GM12892 (cell line): ENCODE data around the gene SF3B1.
"Not testable (repeated sequence)": the region's sequence is repeated elsewhere in the genome, so short reads cannot be mapped to it uniquely, and the experiment has no call there.

Source experiments
- POLR2A ChIP-seq: IDR thresholded peaks from 2 replicates; pipeline ENCODE4 v1.6.1; 2011; ENCODE audit warnings: low read depth, low read length, control low read depth
- POLR2AphosphoS5 ChIP-seq: IDR thresholded peaks from 2 replicates; pipeline ENCODE4 v1.6.1; 2011; ENCODE audit warnings: low read depth, low read length, control low read depth
- TAF1 ChIP-seq: IDR thresholded peaks from 2 replicates; pipeline ENCODE4 v1.6.1; 2011; ENCODE audit warnings: low read depth, mild to moderate bottlenecking, control low read depth, low read length, borderline replicate concordance

DNA sequence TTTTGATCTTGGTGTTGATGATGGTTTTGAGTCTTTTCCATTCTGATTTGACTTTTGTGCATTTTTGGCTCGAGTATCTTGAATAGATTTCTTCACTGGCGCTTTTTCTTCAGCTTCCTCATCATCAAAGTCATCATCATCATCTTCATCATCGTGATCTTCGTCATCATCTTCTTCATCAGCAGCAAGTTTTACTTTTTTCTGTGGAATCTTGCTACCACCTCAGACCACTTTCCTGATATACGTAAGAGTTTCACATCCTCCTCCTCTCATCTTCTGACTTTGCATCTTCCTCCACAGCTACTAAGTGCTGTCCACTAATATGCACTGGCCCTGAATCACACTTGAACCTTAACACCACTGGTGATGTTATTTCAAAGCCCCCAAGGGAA, 54.9 kb downstream of the SF3B1 start:
- TF ChIP-seq POLR2A, TAF1, POLR2AphosphoS5: not testable (repeated sequence)
